ENCODE measurements around the gene PPIL4.
"Not testable (repeated sequence)": the region's sequence is repeated elsewhere in the genome, so short reads cannot be mapped to it uniquely, and the experiment has no call there.

The PPIL4 gene

GRCh38 chr6:149515494-149515893 lies 30.3 kb downstream of the PPIL4 start:
- no peak for DNase-seq (ENCODE audit: low spot score)

DNA sequence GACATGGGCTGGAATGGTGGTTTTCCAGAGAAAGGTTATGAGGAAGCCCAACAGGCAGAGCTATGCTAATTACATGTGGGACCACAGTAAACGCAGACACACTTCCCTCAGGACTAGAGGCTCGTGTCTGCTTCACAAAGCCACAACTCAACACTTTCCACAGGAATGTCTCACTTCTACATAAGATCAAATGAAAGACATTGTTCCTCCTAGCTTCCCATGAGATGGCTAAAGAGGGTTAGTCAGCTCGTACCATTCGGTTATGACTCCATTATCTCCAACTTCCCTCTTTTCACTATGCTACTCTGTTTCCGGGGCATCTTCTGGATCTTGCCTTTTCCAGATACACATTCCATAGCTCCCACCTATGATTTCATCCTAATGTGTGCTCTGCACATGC lies 31.9 kb downstream of the PPIL4 start:
- no peak for DNase-seq (ENCODE audit: low spot score)

DNA sequence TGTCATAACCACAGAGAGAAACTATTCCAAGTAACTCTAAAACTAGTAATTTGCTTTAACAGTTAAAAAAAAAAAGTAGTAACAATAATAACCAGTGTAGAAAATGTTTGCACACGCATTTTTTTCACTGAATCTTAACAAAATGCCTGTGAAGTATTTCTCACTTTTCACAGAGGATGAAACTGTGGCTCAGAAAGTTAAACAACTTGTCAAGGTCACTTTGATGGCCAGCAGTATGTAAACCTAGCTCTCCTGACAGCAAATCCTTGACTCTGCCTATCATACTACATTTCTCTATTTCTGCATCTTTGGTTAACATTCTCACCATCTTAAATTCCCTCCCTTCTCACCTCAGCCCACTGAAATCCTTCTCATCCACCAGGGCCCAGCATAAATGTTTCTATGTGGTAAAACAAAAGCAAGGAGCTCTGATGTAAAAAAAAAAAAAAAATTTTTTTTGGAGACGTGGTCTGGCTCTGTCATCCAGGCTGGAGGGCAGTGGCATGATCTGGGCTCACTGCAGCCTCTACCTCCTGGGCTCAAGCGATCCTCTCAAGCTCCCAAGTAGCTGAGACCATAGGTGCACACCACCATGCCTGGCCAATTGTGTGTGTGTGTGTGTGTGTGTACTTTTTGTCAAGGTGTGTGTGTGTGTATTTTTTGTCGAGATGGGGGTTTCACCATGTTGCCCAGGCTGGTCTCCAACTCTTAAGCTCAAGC lies 34.9 kb downstream of the PPIL4 start:
- no peak for DNase-seq (ENCODE audit: low spot score)

- no peak for DNase-seq (ENCODE audit: low spot score)
Measured at GRCh38 chr6:149508485-149508884, 37.4 kb downstream of the PPIL4 start.

GRCh38 chr6:149503872-149504271 lies 42.0 kb downstream of the PPIL4 start:
- DNase-seq (ENCODE audit: low spot score) = no peak

DNA sequence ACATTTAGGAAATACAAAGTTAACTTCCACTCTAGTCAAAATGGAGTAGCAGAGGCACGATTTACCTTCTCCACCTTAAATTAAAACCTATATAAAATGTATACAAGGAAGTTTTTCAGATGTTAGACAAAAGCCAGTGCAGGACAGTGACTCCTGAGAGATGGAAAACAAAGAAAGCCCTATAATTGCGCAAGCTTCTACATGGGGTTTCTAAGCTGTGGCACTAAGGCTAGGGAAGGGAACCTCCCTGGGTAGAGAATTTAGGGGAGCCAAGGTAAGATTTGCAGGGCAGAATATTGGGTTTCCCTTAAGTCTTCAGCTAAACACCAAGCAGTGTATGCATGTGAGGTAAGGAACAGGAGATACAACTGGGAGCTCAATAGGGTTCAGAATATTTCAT lies 42.6 kb downstream of the PPIL4 start:
- no peak for DNase-seq (ENCODE audit: low spot score)

GRCh38 chr6:149501768-149502167 lies 44.1 kb downstream of the PPIL4 start:
- DNase-seq (ENCODE audit: low spot score) = no peak

DNA sequence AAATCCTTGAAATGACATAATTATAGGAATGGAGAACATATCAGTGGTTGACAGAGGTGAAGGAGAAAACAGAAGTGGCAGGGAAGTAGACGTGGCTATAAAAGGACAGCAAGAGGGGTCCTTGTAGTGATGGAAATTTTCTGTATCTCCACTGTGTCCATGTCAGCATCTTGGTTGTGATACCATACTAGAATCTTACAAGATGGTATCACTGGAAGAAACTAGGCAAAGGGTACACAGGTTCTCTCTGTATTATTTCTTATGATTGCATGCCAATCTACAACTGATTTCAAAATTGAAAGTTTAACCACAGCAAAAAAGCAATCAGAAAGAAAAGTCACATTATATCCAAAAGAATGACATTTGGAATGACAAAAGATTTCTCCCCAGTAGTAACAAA lies 44.6 kb downstream of the PPIL4 start:
- no peak for DNase-seq (ENCODE audit: low spot score)

DNA sequence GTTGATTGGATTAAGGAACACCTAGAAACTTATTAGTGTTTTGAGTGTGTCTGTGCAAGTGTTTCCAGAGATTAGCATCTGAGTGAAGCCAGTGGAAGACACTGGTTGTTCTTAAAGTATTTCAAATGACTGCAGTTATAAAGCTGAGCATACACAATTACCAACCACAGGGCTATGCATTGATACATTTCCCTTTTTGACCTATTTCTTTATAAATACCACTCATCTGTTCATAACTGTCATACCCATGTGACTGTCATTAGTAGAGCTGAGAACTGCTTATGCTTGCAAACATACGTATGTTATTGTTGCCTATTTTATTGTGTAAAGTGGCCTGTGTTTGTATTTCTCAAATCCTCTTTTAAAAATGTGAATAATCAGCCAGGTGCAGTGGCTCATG lies 45.7 kb downstream of the PPIL4 start:
- DNase-seq (ENCODE audit: low spot score) = no peak

GRCh38 chr6:149499066-149499465 lies 46.8 kb downstream of the PPIL4 start:
- DNase-seq (ENCODE audit: low spot score) = no peak

- no peak for DNase-seq (ENCODE audit: low spot score)
Measured at GRCh38 chr6:149497365-149497764, 48.5 kb downstream of the PPIL4 start.

- not testable (repeated sequence) for DNase-seq (ENCODE audit: low spot score)
Measured at GRCh38 chr6:149496597-149496996, 49.2 kb downstream of the PPIL4 start.

GRCh38 chr6:149495349-149496016 lies 50.4 kb downstream of the PPIL4 start:
- not testable (repeated sequence) for DNase-seq (ENCODE audit: low spot score)

DNA sequence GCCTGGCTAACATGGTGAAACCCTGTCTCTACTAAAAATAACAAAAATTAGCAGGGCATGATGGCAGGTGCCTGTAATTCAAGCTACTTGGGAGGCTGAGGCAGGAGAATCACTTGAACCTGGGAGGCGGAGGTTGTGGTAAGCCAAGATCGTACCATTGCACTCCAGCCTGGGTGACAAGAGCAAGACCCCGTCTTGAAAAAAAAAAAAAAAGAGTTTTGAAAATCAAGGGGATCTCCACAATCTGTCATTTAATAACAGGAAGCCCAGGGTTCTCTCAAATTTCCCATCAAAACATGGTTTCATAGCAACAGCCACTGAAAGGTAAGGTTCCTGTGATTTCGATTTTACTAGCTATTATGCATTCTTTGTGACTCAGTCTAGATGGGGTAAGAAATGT lies 51.0 kb downstream of the PPIL4 start:
- not testable (repeated sequence) for DNase-seq (ENCODE audit: low spot score)

DNA sequence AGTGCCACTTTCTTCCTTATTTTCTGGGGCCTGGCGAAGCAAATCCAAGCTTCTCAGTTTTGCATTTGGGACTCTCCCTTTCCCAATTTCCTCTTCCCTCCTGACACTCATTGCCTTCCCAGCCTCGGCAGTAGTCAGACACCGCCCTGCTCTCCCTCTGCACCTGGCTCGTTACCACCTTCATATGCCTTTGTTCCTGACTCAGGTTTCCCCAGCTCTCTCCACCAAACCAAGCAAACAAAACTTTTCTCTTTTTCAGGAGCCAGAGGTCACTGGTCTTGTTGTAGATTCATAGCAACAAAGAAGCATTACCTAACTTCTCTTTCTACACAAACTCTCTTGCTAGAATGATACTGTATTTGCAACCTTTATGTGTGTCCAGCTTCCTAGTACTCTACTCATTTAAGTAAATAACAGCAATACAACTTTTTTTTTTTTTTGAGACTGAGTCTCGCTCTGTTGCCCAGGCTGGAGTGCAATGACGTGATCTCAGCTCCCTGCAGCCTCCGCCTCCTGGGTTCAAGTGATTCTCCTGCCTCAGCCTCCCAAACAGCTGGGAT lies 52.0 kb downstream of the PPIL4 start:
- DNase-seq (ENCODE audit: low spot score) = no peak

- DNase-seq (ENCODE audit: low spot score) = no peak
Measured at GRCh38 chr6:149492798-149493343, 53.0 kb downstream of the PPIL4 start.

GRCh38 chr6:149489967-149490366 lies 55.9 kb downstream of the PPIL4 start:
- no peak for DNase-seq (ENCODE audit: low spot score)

GRCh38 chr6:149488815-149489214 lies 57.0 kb downstream of the PPIL4 start:
- DNase-seq (ENCODE audit: low spot score) = no peak

GRCh38 chr6:149487316-149487715 lies 58.5 kb downstream of the PPIL4 start:
- no peak for DNase-seq (ENCODE audit: low spot score)

DNA sequence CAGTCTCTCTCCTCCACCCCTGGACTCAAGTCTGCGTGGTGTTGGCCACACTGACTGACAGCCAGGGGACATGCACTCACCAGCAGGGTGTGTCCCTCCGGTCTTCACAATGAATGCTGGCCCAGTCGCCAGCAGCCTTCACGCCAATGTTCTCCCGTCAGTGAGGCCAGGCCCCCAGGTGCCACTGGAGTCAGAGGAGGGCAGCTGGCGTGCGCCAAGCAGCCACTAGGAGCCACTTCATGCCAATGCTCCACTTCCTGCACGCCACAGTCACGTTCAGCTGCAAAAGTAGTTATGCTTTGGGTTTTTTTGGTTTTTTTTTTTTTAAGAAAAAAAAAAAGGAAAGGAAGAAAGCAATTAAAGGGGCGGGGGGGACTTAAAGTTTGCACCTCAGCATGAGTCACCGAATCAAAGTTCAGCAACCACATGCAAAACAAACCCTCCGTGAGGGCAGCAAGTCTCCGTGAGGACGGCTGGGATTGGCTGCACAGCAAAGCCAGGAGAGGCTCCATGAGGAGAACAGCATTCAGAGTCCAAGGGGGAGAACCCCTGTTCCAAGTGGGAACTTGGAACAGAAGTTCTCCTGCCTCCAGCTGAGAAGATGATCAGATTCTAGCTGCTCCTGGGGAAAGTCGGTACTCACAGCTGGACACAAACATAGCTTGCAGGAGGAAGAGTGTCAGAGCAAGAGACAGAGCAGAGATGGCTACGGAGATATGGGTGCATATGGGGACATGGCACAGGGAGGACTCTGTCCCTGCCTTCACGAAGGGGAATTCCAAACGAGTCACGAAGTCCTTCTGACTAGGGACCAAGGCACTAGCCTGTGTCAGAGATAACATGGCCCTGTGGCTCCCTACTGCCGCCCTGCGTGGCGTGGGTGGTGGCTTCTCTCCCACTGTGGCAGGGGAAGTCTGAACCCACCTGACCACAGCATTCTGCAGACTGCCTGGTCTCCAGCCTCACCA lies 60.8 kb downstream of the PPIL4 start, which contains the start of gene ZC3H12D:
ZC3H12D (minus strand) TSS at position 282 of the 968 bp plus-strand sequence. CDS start 10,471 bp downstream, outside the sequence.
- DNase-seq (ENCODE audit: low spot score) = peak; percentile 93

DNA sequence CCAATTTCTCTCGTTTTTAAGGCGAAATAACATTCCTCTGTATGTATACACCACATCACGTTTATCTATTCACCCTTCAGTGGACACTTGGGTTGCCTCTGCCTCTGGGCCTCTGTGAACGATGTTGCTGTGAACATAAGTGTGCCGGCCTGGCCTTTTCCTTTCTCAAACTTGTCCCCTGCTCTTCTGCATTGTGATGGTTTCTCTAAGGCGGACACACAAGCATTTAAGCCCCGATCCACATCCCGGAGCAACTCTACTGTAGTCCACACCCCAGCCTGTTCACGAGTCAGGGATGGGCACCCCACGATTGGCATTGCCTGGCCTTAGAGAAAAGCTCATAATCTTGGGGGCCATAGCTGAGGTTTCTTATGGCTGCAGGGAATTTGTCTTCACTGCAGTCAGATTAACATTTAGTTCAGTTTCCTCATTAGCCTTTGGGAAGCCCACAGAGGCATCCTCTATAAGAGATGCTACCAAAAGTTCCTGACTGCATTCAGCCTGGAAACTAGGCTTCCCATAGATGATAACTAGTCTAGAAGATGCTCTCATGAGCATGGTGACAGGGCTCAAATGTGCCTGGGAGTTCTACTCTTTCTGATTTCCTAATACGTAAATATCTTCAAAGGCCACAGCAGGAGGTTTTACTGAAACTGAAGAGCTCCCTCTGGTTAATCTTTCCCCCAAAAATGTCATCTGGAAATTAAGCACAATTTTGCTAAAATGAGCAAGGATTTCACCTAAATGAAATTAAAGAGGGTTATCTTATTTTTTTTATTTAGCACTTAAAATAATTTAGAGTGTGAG lies 61.8 kb downstream of the PPIL4 start:
- DNase-seq (ENCODE audit: low spot score) = peak; percentile 67

Data from NAMALWA (cell line).